NB4 (cell line): Measurements from ENCODE around the gene KIRREL2.
"Not testable (repeated sequence)": the region's sequence is repeated elsewhere in the genome, so short reads cannot be mapped to it uniquely, and the experiment has no call there.

Source experiments
- DNase-seq: peaks from one replicate; pipeline ENCODE4 v3.0.0; 2010; ENCODE audit warnings: low read depth
- H3K4me3 ChIP-seq: one replicate; pipeline ENCODE4 v1.5.1; 2011; ENCODE audit warnings: mild to moderate bottlenecking, low read depth, low read length, moderate library complexity
- MAX ChIP-seq: IDR thresholded peaks from 2 replicates; pipeline ENCODE4 v1.6.1; 2011; ENCODE audit warnings: low read depth, low read length
- MYC ChIP-seq: IDR thresholded peaks from 2 replicates; pipeline ENCODE4 v1.6.1; 2011; ENCODE audit warnings: low read depth, low read length
- POLR2A ChIP-seq: IDR thresholded peaks from 2 replicates; pipeline ENCODE4 v1.6.1; 2011; ENCODE audit warnings: mild to moderate bottlenecking; ENCODE audit not compliant: insufficient read length; ENCODE audit errors: extremely low read depth
- TF ChIP-seq, protein P1 (sequence below): IDR thresholded peaks from one replicate; pipeline ENCODE4 v1.5.1; 2012; ENCODE audit warnings: low read depth, low read length

The KIRREL2 gene

DNA sequence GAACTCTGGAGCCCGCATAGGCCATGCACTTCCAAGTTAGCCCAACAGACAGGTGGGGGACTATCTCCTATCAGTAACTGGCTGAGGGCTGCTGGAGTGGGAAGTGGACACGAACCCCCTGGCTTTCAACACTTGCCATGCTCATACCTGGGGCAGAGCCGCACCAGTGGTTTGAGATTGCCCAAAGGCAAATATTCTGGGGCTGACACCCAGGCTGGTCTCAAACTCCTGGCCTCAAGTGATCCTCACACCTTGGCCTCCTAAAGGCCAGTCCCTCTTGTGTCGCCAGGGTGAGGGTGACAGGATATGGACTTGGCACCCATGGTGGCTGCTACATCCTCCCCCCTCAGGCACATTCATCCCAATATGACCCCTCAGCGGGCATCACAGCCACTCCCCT lies 30.5 kb downstream of the KIRREL2 start:
- no peak for DNase-seq
- H3K4me3 ChIP-seq = no peak overlapping the region
- TF ChIP-seq, protein P1, sequence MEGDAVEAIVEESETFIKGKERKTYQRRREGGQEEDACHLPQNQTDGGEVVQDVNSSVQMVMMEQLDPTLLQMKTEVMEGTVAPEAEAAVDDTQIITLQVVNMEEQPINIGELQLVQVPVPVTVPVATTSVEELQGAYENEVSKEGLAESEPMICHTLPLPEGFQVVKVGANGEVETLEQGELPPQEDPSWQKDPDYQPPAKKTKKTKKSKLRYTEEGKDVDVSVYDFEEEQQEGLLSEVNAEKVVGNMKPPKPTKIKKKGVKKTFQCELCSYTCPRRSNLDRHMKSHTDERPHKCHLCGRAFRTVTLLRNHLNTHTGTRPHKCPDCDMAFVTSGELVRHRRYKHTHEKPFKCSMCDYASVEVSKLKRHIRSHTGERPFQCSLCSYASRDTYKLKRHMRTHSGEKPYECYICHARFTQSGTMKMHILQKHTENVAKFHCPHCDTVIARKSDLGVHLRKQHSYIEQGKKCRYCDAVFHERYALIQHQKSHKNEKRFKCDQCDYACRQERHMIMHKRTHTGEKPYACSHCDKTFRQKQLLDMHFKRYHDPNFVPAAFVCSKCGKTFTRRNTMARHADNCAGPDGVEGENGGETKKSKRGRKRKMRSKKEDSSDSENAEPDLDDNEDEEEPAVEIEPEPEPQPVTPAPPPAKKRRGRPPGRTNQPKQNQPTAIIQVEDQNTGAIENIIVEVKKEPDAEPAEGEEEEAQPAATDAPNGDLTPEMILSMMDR = no peak
- TF ChIP-seq MYC (no peak), MAX (no peak), POLR2A (no peak)

- TF ChIP-seq, protein P1 = no peak
- no peak for TF ChIP-seq MYC
- no peak for TF ChIP-seq POLR2A
- TF ChIP-seq MAX = no peak
- no peak for DNase-seq
- no peak overlapping the region for H3K4me3 ChIP-seq
Measured at GRCh38 chr19:35888398-35888797, 31.7 kb downstream of the KIRREL2 start.

DNA sequence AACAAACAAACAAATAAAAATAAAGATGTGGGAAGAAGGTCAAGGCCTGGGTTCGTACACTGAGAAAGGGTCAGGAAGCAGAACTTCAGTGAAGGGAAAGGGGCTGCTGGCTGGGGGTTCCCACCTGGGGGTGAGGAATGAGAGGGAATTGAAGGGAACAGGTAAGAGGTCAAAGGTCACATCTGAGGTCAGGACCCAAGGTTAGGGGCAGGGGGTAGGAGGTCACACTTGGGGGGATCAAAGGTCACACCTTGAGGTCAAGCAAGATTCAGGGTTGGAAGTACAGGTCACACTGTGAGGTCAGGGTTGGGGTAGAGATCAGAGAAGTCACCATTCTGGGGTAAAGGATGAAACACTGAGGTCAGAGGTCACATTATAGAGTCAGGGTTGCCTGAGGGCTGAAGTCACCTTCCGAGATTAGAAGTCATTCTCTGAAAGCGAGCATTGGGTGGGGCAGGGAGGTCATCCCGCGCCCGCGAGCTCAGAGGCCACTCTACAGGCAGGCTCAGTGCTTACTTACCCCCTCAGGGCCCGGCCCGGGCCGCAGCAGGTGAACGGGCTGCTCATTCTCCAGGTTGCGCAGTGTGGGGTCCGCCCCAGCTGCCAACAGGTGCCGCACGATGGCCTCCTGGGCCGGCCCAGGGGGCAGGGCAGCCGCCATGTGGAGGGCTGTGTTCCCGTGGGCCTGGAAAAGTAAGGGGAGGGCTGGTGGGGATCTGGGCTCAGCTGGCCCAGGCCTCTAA lies 32.8 kb downstream of the KIRREL2 start:
- DNase-seq = no peak
- TF ChIP-seq, protein P1 = no peak
- TF ChIP-seq MAX = no peak
- no peak for TF ChIP-seq MYC
- TF ChIP-seq POLR2A = no peak
- no peak overlapping the region for H3K4me3 ChIP-seq

DNA sequence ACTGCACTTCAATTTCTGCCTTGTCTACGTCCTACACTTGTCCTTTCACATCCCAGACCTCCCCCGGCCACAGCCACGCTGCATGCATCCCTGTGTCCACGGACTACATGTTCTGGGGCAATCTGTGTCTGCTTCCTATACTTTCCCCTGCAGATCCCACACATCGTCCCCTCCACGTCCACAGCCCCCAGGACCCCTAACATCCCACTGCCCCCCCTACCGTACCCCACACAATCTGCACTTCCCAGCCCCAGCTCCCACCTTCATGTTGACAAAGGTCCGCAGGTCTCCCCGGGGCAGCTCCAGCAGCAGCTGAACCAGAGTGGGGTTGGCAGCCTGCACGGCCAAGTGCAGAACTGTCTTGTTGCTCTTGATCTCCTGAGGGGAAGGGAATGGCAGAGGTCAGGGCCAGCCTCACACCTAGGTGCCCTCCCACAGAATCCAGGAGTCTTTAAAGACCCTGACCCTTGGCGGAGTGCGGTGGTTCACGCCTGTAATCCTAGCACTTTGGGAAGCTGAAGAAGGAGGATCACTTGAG lies 33.5 kb downstream of the KIRREL2 start:
- H3K4me3 ChIP-seq = no peak overlapping the region
- TF ChIP-seq MAX (no peak), MYC (no peak), POLR2A (no peak)
- TF ChIP-seq, protein P1 = no peak

DNA sequence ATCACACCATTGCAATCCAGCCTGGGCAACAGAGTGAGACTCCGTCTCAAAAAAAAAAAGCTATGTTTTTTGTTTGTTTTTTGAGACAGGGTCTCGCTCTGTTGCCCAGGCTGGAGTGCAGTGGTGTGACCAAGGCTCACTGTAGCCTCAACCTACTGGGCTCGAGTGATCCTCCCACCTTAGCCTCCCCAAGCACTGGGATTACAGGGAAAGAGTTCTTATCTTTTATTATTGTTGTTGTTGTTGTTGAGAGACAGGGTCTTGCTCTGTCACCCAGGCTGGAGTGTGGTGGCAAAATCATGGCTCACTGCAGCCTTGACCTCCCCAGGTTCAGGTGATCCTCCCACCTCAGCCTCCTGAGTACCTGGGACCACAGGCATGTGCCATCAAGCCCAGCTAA lies 35.1 kb downstream of the KIRREL2 start:
- not testable (repeated sequence) for DNase-seq, H3K4me3 ChIP-seq

More for the DNA sequence above, 33.5 kb downstream of the KIRREL2 start:
- DNase-seq = no peak

- TF ChIP-seq MYC = no peak
- TF ChIP-seq, protein P1 = no peak
- no peak for TF ChIP-seq POLR2A
- TF ChIP-seq MAX = no peak
- DNase-seq = no peak
- no peak overlapping the region for H3K4me3 ChIP-seq
Measured at GRCh38 chr19:35894342-35894741, 37.6 kb downstream of the KIRREL2 start.
